HG03460 (cell line): ENCODE results near the gene PKNOX2.
A peak's percentile ranks its signal among the peaks of the same experiment; 100 is the strongest.

Experiments used
- ATAC-seq: cut with Tn5 transposase; IDR thresholded peaks from one replicate; pipeline ENCODE4 v1.9.1; 2021; ENCODE audit not compliant: unreplicated experiment

Gene PKNOX2

GRCh38 chr11:125401746-125402145 lies 237.2 kb downstream of the PKNOX2 start:
- ATAC-seq: no peak

- ATAC-seq: no peak
These were observed 237.9 kb downstream of the PKNOX2 start for GRCh38 chr11:125402435-125402834.

- ATAC-seq: no peak
These were observed 239.7 kb downstream of the PKNOX2 start for GRCh38 chr11:125404157-125404810.

GRCh38 chr11:125404811-125405790 lies 240.6 kb downstream of the PKNOX2 start:
- peak; percentile 92 for ATAC-seq

GRCh38 chr11:125407046-125407445 lies 242.5 kb downstream of the PKNOX2 start:
- no peak for ATAC-seq

- ATAC-seq: no peak
These were observed 243.8 kb downstream of the PKNOX2 start for GRCh38 chr11:125408311-125408711.

- ATAC-seq: no peak
These were observed 245.5 kb downstream of the PKNOX2 start for GRCh38 chr11:125410091-125410490.

- ATAC-seq: no peak
These were observed 247.6 kb downstream of the PKNOX2 start for GRCh38 chr11:125412177-125412496.

GRCh38 chr11:125412509-125412908 lies 248.0 kb downstream of the PKNOX2 start:
- no peak for ATAC-seq

GRCh38 chr11:125413226-125413625 lies 248.7 kb downstream of the PKNOX2 start:
- ATAC-seq: no peak

GRCh38 chr11:125414121-125414520 lies 249.6 kb downstream of the PKNOX2 start:
- ATAC-seq: no peak

- ATAC-seq: no peak
These were observed 252.7 kb downstream of the PKNOX2 start for GRCh38 chr11:125416981-125417935.

- no peak for ATAC-seq
These were observed 253.8 kb downstream of the PKNOX2 start for GRCh38 chr11:125418396-125418795.

GRCh38 chr11:125422681-125423080 lies 258.1 kb downstream of the PKNOX2 start:
- no peak for ATAC-seq

- ATAC-seq: no peak
These were observed 258.8 kb downstream of the PKNOX2 start for GRCh38 chr11:125423247-125423849.

GRCh38 chr11:125425601-125426000 lies 261.1 kb downstream of the PKNOX2 start:
- no peak for ATAC-seq

- ATAC-seq: no peak
These were observed 262.4 kb downstream of the PKNOX2 start for GRCh38 chr11:125426818-125427528.

GRCh38 chr11:125428486-125429173 lies 264.1 kb downstream of the PKNOX2 start:
- ATAC-seq: no peak

- ATAC-seq: no peak
These were observed 264.7 kb downstream of the PKNOX2 start for GRCh38 chr11:125429174-125429707.
